H4 (cell line): ENCODE data around the gene MGME1. TPM values are rescaled to one million over a fixed set of nuclear protein-coding genes. Genes with fewer than 3 reads are reported as not detected.

Experiments used
- DNase-seq: peaks from one replicate; pipeline ENCODE4 v3.0.0-alpha.2; 2015; ENCODE audit warnings: low spot score
- total RNA-seq: library from RNA; depleted of rRNA; stranded (reverse); fragments of >200 nt; shearing (Covaris generic); gene quantifications from 2 replicates; pipeline ENCODE4 v1.2.3, GENCODE V29; 2014; rRNA removed

The MGME1 gene
- 9.5 and 12.0 TPM in 2 replicates for total RNA-seq

GRCh38 chr20:17968366-17969277 is at the start of gene MGME1, which contains the start of gene SNX5:
TSS of gene MGME1 (plus strand) at chr20:17969018. CDS start at chr20:17969860, 842 bp downstream.
TSS of gene SNX5 (minus strand) at chr20:17968794. CDS start at chr20:17968425, 369 bp downstream.
- DNase-seq = peak; percentile 99

DNA sequence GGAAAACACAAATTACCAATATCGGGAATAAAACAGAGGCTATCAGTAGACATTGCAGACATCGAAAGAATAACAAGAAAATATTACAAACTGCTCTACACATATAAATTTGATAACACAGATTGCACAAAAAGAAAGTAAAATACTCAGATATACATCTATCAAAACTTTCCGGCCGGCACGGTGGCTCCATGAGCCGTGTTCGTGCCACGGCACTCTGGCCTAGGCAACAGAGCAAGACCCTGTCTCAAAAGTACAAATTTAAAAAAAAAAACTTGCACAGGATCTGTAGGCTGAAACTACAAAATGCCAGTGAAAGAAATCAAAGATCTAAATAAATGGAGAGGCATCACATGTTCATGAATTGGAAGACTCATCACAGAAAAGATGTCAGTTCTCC is 49.7 kb upstream of the MGME1 start:
- no peak for DNase-seq

- DNase-seq = no peak
Measured at GRCh38 chr20:17921774-17922173, 47.0 kb upstream of the MGME1 start.

DNA sequence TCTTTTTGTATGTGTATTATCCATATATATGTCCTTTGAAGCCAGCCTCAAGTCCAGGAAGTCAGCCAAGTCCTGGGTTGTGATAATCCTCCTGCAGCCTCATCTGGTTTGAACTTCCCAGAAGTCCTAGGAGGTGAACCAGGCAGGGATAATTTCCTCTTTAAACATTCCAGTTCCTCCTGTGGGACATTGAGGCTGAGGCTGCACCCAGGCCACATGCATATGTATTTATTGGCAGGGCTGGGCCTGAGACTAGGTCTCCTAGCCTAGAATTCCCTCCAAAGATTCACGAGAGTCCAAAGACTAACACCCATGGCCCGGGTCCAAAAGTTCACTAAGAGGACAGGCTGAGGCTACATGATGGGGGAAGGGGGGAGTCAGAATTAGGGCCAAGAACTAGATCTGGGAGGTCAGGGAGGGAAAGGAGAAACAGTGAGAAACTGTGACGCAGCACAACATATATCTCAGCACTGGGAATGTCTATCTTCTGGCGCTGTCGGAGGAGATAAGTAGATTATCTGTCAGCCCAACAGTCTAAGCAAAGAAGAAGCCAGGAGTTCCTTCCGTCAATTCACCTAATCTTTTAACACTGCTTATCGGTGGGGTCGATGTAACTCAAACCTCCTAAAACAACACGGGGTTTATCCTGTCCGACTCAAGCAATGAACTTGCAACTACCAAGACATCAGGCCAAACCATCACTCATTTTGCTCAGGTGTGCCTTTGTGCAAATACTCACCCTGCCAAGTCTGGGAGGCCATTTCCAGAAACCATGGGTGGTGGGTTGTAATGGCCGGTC is 43.5 kb upstream of the MGME1 start:
- DNase-seq = no peak

DNA sequence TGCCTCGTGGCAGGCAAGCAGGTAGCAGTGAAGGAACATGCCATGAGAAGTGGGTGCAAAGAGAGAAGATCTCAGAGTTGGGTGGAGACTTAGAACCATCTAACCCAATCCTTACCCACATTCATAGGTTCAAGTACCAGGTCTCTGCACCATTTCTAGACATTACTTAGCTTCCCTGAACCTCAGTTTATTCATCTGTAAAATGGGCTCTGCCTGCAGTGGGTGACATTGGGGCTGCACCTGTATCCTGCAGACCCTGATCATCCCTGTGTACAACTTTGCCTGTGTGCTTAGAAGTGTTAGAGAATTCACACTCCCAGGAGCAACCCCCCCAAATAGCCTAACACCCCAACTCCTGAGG is 42.9 kb upstream of the MGME1 start:
- no peak for DNase-seq

GRCh38 chr20:17928211-17928611 is 40.6 kb upstream of the MGME1 start:
- no peak for DNase-seq

DNA sequence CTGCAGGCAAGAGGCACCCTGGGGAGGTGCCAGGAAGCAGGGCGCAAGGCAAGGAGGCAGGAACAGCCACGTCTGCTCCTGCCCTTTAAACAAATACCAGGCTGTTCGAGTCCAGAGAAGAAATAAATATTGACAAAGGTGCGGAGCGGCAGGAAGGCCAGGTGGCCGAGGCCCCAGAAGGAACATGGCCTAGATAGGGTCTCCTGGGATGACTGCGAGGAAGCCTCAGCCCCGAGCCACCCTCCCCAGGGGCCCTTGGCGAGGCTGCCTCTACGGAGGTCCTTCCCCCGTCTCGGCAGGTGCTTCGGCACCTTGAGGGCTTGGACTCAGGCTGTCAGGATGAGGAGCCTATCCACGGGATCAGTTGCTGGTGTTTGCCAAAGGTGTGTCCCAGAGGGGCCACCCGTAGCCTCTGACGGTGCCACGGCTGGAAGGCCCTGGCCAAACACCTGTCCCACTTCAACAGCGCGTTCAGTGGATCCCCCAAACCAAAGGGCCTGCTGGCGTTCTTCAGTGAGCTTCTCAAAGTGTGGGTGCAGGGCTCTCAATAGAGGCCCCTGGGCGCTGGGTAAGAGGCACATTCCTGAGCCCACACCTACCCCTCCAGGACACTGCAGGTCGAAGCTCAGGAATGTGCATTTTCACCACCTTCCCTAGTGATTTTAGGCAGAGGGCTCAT is 40.0 kb upstream of the MGME1 start:
- no peak for DNase-seq

DNA sequence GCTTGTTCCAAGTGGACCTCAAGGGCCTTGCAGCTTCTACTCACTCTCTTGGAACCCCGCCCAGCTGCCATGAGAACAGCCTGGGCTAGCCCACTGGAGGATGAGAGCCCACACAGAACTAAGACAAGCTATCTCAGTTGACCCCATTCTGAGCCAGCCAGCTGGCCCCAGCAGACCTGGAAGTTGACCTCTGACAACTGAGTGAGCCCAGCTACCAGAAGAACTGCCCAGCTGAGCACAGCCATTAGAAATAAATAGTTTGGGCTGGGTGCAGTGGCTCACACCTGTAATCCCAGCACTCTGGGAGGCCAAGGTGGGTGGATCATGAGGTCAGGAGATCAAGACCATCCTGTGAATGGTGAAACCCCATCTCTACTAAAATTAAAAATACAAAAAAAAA is 37.3 kb upstream of the MGME1 start:
- no peak for DNase-seq

- DNase-seq = no peak
Measured at GRCh38 chr20:17932396-17932795, 36.4 kb upstream of the MGME1 start.

DNA sequence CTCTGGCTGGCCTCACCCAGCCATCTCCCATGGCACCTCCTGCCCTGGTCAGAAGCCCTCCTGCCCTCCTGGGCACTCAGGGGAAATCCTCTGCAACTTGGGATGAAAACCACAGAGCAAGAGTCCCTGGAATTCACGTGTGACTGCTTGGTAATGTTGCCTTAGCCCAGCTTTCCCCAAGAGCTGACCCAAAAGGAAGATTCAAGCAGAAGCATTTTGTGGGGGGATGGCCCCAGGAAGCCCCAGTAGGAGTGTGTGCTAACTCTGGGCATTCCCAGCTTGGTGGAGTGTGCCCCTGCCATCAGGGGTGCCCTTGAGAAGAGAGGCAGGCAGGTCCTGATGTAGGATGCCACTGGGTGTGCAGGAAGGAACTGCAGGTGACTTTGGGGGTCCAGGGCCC is 35.7 kb upstream of the MGME1 start:
- no peak for DNase-seq

- no peak for DNase-seq
Measured at GRCh38 chr20:17933711-17934110, 35.1 kb upstream of the MGME1 start.

GRCh38 chr20:17934141-17934862 is 34.5 kb upstream of the MGME1 start:
- DNase-seq = no peak

GRCh38 chr20:17935186-17935585 is 33.6 kb upstream of the MGME1 start:
- DNase-seq = no peak

DNA sequence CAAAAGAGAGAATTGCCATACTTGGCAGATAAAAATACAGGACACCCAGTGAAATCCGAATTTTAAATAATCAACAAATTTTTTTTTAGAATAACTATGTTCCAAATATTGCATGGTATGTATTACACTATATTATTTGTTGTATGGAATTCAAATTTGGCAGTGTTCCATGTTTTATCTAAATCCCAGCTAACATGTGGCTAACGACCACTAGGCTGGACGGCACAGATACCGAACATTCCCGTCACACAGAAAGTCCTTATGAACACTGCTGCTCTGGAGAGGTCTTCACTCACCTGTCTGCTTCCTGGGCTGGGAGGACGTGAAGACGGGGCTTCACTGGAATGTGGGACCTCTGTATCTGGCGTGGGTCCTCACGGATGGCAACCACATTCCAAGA is 33.1 kb upstream of the MGME1 start:
- no peak for DNase-seq

DNA sequence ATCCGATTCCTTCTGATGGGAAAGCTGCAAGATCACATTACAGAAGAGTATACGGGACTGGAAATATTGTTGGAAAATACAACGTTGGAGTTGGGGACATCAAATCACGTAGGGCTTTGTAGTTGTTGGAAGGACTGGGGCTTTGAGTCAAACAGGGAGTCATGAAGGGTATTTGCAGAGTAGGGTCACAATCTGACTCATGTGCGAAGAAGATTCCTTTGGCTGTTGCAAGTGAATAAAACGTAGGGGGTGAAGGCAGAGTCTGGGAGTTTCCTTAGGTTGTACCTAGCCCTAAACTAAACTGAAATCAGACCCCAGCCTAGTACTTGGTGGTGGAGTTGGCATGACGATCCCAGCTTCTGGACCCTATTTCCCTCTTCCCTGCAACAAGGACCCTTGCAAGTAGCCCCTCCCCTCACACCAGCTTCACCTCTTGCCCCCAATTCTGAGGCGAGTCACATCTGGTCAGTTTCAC is 32.5 kb upstream of the MGME1 start:
- no peak for DNase-seq

DNA sequence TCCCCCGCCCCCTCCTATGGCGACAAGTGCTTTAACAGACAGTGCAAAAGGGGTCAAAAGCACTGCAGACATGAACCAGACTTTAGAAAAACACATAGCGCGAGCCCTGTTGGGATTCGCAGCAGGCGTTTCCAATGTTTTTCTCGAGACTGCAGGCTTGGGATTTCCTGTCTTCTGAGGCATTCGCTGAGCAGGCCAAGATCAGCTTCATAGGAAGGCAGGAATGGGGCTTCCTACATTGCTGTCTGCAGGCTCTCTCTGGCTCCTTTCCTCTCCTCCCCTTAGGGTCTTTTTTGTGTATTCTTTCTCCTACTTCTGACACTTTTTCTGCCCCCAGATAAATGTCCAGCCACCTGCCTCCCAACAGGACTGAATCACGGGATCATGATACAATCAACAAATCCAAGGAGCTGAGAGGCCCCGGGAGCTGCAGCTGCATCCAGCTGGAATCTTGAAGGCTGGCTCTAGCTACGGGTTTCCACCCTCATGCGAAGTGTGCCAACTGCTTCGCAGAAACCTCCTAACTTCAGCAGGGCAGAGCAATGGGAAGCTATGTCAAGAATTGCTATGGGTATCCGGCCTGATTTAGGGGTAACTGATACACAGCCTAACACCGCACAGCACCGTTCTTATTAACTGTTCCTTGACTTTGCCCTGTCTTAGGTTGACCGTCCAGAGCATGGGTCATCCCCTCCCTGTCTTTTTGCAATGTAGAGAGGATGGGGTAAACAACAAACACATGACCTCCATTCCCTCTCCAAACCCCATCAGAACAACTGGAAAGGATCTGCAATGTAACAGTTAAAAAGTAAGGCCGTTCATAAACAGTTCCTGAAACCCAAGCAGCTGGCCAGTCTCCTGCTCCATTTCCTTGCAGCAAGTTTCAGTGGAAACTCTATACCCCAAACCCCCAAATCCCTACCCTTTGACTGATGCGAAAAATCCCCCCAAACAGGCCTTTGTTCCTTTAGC is 31.8 kb upstream of the MGME1 start:
- no peak for DNase-seq

DNA sequence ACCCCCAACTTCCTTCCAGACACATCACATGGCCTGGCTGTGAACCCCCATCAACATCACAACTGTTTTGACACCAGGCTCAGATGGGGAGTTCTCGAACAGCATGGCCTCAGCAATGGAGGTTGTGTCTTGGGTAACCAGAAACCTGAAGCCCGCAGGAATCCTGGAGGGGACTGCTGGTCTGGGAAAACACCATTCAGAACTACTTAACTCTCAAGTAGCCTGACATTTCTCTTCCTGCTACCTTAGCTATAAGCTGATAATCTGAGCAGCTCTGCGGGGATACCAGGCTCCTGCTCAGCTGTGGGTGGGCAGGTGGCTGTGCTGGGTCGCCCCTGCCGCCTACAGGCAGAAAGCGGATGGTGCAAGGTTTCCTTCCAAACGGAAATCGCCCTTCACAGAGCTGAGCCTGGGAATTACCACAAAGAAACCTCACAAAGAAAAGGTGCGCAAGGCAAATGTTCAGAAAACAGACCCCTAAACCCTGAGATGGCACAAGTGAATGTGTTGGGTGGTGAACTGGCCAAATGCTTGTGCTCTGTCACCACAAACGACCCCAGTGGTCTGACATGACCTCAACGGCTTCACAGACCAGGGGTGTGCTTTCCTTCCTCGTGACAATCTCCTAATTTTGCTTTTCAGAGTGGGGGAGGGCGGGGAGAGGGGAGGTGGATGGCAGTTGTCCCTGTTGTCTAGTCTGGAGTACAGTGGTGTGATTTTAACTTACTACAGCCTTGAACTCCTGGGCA is 29.8 kb upstream of the MGME1 start:
- peak; percentile 62 for DNase-seq

GRCh38 chr20:17939622-17940223 is 29.1 kb upstream of the MGME1 start:
- no peak for DNase-seq
